HG02763 (cell line): ENCODE results near the gene KREMEN2.
"Not testable (repeated sequence)": the region's sequence is repeated elsewhere in the genome, so short reads cannot be mapped to it uniquely, and the experiment has no call there.

Experiments
- ATAC-seq: cut with Tn5 transposase; IDR thresholded peaks from one replicate; pipeline ENCODE4 v1.9.1; 2021; ENCODE audit warnings: mild to moderate bottlenecking, moderate library complexity; ENCODE audit not compliant: unreplicated experiment

KREMEN2 gene

GRCh38 chr16:2963723-2964474 lies at the start of gene KREMEN2:
Gene KREMEN2, plus strand, starts transcription at chr16:2964275. Its CDS starts 246 bp downstream, at chr16:2964521.
- ATAC-seq, result no peak

GRCh38 chr16:2915196-2915929 lies 48.7 kb upstream of the KREMEN2 start:
- ATAC-seq, result no peak

GRCh38 chr16:2919511-2920255 lies 44.4 kb upstream of the KREMEN2 start:
- ATAC-seq, result no peak

GRCh38 chr16:2923481-2923880 lies 40.6 kb upstream of the KREMEN2 start:
- no peak for ATAC-seq

- ATAC-seq, result no peak
Observed at GRCh38 chr16:2924901-2925755, 38.9 kb upstream of the KREMEN2 start.

GRCh38 chr16:2925951-2926649 lies 38.0 kb upstream of the KREMEN2 start:
- no peak for ATAC-seq

GRCh38 chr16:2926650-2926999 lies 37.5 kb upstream of the KREMEN2 start:
- ATAC-seq, result no peak

GRCh38 chr16:2927010-2927646 lies 36.9 kb upstream of the KREMEN2 start:
- no peak for ATAC-seq

- not testable (repeated sequence) for ATAC-seq
Observed at GRCh38 chr16:2928151-2928550, 35.9 kb upstream of the KREMEN2 start.

- no peak for ATAC-seq
Observed at GRCh38 chr16:2928796-2929195, 35.3 kb upstream of the KREMEN2 start.

- no peak for ATAC-seq
Observed at GRCh38 chr16:2929693-2930092, 34.4 kb upstream of the KREMEN2 start.

- ATAC-seq, result no peak
Observed at GRCh38 chr16:2930236-2930635, 33.8 kb upstream of the KREMEN2 start.

- not testable (repeated sequence) for ATAC-seq
Observed at GRCh38 chr16:2931231-2931914, 32.7 kb upstream of the KREMEN2 start.

GRCh38 chr16:2933136-2933535 lies 30.9 kb upstream of the KREMEN2 start:
- ATAC-seq, result no peak

GRCh38 chr16:2933701-2934100 lies 30.4 kb upstream of the KREMEN2 start:
- ATAC-seq, result no peak

- no peak for ATAC-seq
Observed at GRCh38 chr16:2934450-2934849, 29.6 kb upstream of the KREMEN2 start.

- ATAC-seq, result no peak
Observed at GRCh38 chr16:2936436-2937011, 27.6 kb upstream of the KREMEN2 start.

GRCh38 chr16:2937170-2937569 lies 26.9 kb upstream of the KREMEN2 start:
- no peak for ATAC-seq

- no peak for ATAC-seq
Observed at GRCh38 chr16:2938206-2938605, 25.9 kb upstream of the KREMEN2 start.
